GM12878 (cell line): ENCODE results near the gene TBX4.

ENCODE experiments used
- EGR1 ChIP-seq, 2 experiments: IDR thresholded peaks; 1 replicate in 1 of 2; 2 replicates in 1 of 2; pipeline ENCODE4 v1.6.1; 2011 to 2012; ENCODE audit warnings: low read depth in 2 of 2, low read length in 2 of 2, borderline replicate concordance in 1 of 2, mild to moderate bottlenecking in 1 of 2, moderate library complexity in 1 of 2
- EZH2 ChIP-seq: IDR thresholded peaks from 2 replicates; pipeline ENCODE4 v1.6.1; 2012; ENCODE audit warnings: low read depth, mild to moderate bottlenecking, control low read depth, inconsistent platforms, low read length, borderline replicate concordance; ENCODE audit not compliant: control insufficient read depth
- HCFC1 ChIP-seq: fragments of 150-350 bp; IDR thresholded peaks from 2 replicates; pipeline ENCODE4 v1.6.1; 2014; ENCODE audit warnings: low read length
- HDGF ChIP-seq: fragments of 450-650 bp; IDR thresholded peaks from 2 replicates; pipeline ENCODE4 v1.6.1; 2016; ENCODE audit warnings: antibody characterized with exemption
- KDM1A ChIP-seq: fragments of 200-600 bp; sonication (generic); IDR thresholded peaks from 2 replicates; pipeline ENCODE4 v1.6.1; 2016; ENCODE audit warnings: borderline replicate concordance
- MYC ChIP-seq: IDR thresholded peaks from 2 replicates; pipeline ENCODE4 v1.6.1; 2011; ENCODE audit warnings: mild to moderate bottlenecking, low read length, moderate library complexity, inconsistent platforms; ENCODE audit not compliant: insufficient read depth, insufficient replicate concordance, insufficient read length, severe bottlenecking
- NFYB ChIP-seq: IDR thresholded peaks from 2 replicates; pipeline ENCODE4 v1.6.1; 2011; ENCODE audit warnings: low read depth, mild to moderate bottlenecking, low read length, improper control_type of control experiment, moderate library complexity; ENCODE audit not compliant: insufficient read depth
- POLR2A ChIP-seq: IDR thresholded peaks from 2 replicates; pipeline ENCODE4 v1.6.1; 2011; ENCODE audit warnings: low read depth, mild to moderate bottlenecking, low read length
- RAD21 ChIP-seq: IDR thresholded peaks from 2 replicates; pipeline ENCODE4 v1.6.1; 2011; ENCODE audit warnings: mild to moderate bottlenecking, low read depth, low read length, moderate library complexity; ENCODE audit not compliant: insufficient read depth
- ZNF24 ChIP-seq: fragments of 450-650 bp; IDR thresholded peaks from 2 replicates; pipeline ENCODE4 v1.6.1; 2017; ENCODE audit warnings: antibody characterized with exemption, mild to moderate bottlenecking
- TF ChIP-seq, protein P1 (sequence below), 3 experiments: IDR thresholded peaks in 2 of 3; conservative IDR thresholded peaks in 1 of 3; 2 replicates each; pipeline ENCODE4 v1.5.1; 2011; ENCODE audit warnings: low read depth in 3 of 3, low read length in 3 of 3, mild to moderate bottlenecking in 3 of 3, control low read depth in 2 of 3, moderate library complexity in 2 of 3, inconsistent platforms in 1 of 3, mixed read lengths in 1 of 3; ENCODE audit not compliant: control insufficient read depth in 2 of 3, insufficient read depth in 1 of 3; ENCODE audit errors: extremely low read depth in 1 of 3
- TF ChIP-seq, protein P2 (sequence below): IDR thresholded peaks from 2 replicates; pipeline ENCODE4 v1.6.1; 2011; ENCODE audit warnings: low read depth, mild to moderate bottlenecking, low read length, moderate library complexity, borderline replicate concordance; ENCODE audit errors: extremely low read depth
- TF ChIP-seq, protein P3 (sequence below): fragments of 450-650 bp; IDR thresholded peaks from 2 replicates; pipeline ENCODE4 v1.6.1; 2017; ENCODE audit warnings: antibody characterized with exemption, mild to moderate bottlenecking, moderate library complexity

DNA sequence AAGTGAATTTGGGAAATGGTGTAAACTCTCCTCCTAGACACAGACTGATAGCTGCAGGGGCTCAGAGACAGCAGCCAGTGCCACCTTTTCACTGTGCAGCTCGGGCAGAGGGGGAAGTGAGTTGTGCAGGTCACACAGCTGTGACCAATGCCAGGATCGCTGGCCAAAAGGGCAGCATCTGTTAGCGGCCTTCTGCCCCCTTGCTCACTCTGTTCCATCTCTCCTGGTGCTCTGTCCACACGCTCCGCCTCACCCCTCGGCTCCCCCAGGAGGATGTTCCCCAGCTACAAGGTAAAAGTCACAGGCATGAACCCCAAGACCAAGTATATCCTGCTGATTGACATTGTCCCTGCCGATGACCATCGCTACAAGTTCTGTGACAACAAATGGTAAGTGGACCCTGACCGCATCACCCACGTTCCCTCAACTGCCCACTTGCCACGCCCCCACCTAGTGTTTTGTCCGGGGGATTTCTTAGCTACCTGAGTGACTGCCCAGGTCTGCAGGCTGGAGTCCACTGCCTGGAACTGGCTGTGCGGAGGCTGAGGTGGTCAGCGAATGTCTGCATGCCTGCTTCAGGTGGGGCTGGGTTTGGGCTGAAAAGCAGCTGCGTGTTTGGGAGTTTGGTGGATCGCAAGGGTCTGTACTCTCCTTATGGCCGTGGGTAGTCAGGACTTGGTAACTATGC is 13.5 kb downstream of the TBX4 start:
- TF ChIP-seq, protein P1, sequence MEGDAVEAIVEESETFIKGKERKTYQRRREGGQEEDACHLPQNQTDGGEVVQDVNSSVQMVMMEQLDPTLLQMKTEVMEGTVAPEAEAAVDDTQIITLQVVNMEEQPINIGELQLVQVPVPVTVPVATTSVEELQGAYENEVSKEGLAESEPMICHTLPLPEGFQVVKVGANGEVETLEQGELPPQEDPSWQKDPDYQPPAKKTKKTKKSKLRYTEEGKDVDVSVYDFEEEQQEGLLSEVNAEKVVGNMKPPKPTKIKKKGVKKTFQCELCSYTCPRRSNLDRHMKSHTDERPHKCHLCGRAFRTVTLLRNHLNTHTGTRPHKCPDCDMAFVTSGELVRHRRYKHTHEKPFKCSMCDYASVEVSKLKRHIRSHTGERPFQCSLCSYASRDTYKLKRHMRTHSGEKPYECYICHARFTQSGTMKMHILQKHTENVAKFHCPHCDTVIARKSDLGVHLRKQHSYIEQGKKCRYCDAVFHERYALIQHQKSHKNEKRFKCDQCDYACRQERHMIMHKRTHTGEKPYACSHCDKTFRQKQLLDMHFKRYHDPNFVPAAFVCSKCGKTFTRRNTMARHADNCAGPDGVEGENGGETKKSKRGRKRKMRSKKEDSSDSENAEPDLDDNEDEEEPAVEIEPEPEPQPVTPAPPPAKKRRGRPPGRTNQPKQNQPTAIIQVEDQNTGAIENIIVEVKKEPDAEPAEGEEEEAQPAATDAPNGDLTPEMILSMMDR (IDR thresholded peaks at IDR 0.05 in 2 of 3, conservative IDR thresholded peaks at IDR 0.05 in 1 of 3; ENCODE audit: control insufficient read depth in 2 of 3, extremely low read depth in 1 of 3, insufficient read depth in 1 of 3, low read depth in 3 of 3, low read length in 3 of 3): no peak
- TF ChIP-seq KDM1A: no peak
- TF ChIP-seq ZNF24: no peak
- TF ChIP-seq EGR1 (IDR thresholded peaks at IDR 0.05; ENCODE audit: borderline replicate concordance in 1 of 2, low read depth in 2 of 2, low read length in 2 of 2): no peak
- no peak for TF ChIP-seq EZH2
- TF ChIP-seq POLR2A: no peak
- TF ChIP-seq, protein P2, sequence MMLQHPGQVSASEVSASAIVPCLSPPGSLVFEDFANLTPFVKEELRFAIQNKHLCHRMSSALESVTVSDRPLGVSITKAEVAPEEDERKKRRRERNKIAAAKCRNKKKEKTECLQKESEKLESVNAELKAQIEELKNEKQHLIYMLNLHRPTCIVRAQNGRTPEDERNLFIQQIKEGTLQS: no peak
- TF ChIP-seq, protein P3, sequence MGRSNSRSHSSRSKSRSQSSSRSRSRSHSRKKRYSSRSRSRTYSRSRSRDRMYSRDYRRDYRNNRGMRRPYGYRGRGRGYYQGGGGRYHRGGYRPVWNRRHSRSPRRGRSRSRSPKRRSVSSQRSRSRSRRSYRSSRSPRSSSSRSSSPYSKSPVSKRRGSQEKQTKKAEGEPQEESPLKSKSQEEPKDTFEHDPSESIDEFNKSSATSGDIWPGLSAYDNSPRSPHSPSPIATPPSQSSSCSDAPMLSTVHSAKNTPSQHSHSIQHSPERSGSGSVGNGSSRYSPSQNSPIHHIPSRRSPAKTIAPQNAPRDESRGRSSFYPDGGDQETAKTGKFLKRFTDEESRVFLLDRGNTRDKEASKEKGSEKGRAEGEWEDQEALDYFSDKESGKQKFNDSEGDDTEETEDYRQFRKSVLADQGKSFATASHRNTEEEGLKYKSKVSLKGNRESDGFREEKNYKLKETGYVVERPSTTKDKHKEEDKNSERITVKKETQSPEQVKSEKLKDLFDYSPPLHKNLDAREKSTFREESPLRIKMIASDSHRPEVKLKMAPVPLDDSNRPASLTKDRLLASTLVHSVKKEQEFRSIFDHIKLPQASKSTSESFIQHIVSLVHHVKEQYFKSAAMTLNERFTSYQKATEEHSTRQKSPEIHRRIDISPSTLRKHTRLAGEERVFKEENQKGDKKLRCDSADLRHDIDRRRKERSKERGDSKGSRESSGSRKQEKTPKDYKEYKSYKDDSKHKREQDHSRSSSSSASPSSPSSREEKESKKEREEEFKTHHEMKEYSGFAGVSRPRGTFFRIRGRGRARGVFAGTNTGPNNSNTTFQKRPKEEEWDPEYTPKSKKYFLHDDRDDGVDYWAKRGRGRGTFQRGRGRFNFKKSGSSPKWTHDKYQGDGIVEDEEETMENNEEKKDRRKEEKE: no peak
- TF ChIP-seq MYC: no peak
- no peak for TF ChIP-seq HCFC1
- no peak for TF ChIP-seq NFYB
- no peak for TF ChIP-seq RAD21
- TF ChIP-seq HDGF: no peak
